H9 (cell line): Measurements from ENCODE around the gene LRRC36. TPM values are rescaled to one million over a fixed set of nuclear protein-coding genes. Genes with fewer than 3 reads are reported as not detected.

Experiments used
- DNase-seq: peaks from one replicate; pipeline ENCODE4 v3.0.0-alpha.2; 2017
- H2AFZ ChIP-seq: one replicate; pipeline ENCODE4 v1.6.1; 2013; ENCODE audit warnings: mild to moderate bottlenecking, low read length, control low read depth, moderate library complexity
- H2AK5ac ChIP-seq: 2 replicates; pipeline ENCODE4 v1.6.1; 2013; ENCODE audit warnings: low read length, control low read depth, mixed read lengths; ENCODE audit not compliant: insufficient read length
- H2BK120ac ChIP-seq: one replicate; pipeline ENCODE4 v1.6.1; 2013; ENCODE audit warnings: low read depth, mild to moderate bottlenecking, low read length, control low read depth, inconsistent platforms; ENCODE audit not compliant: poor library complexity, severe bottlenecking
- H2BK12ac ChIP-seq: 2 replicates; pipeline ENCODE4 v1.6.1; 2013; ENCODE audit warnings: low read length, control low read depth, mixed read lengths, low read depth; ENCODE audit not compliant: insufficient read length
- H2BK15ac ChIP-seq: 2 replicates; pipeline ENCODE4 v1.6.1; 2013; ENCODE audit warnings: low read depth, low read length, control low read depth
- H2BK20ac ChIP-seq: one replicate; pipeline ENCODE4 v1.6.1; 2013; ENCODE audit warnings: low read depth, mild to moderate bottlenecking, low read length, control low read depth, inconsistent platforms; ENCODE audit not compliant: poor library complexity, severe bottlenecking
- H2BK5ac ChIP-seq: 2 replicates; pipeline ENCODE4 v1.6.1; 2013; ENCODE audit warnings: low read length, control low read depth, mixed read lengths; ENCODE audit not compliant: insufficient read length
- H3K14ac ChIP-seq: 2 replicates; pipeline ENCODE4 v1.6.1; 2013; ENCODE audit warnings: low read length, control low read depth; ENCODE audit not compliant: insufficient read depth
- H3K18ac ChIP-seq: 2 replicates; pipeline ENCODE4 v1.6.1; 2013; ENCODE audit warnings: low read depth, mild to moderate bottlenecking, mixed read lengths, low read length, control low read depth; ENCODE audit not compliant: insufficient read length
- H3K23ac ChIP-seq: 2 replicates; pipeline ENCODE4 v1.6.1; 2013; ENCODE audit warnings: low read length, control low read depth, mixed read lengths, low read depth; ENCODE audit not compliant: insufficient read length
- H3K23me2 ChIP-seq: 2 replicates; pipeline ENCODE4 v1.6.1; 2013; ENCODE audit warnings: low read depth, mild to moderate bottlenecking, mixed read lengths, low read length, control low read depth; ENCODE audit not compliant: insufficient read length, poor library complexity, severe bottlenecking
- H3K27ac ChIP-seq: 2 replicates; pipeline ENCODE4 v1.5.1; 2013; ENCODE audit warnings: low read length, control low read depth, mixed read lengths, low read depth; ENCODE audit not compliant: insufficient read length
- H3K27me3 ChIP-seq: 2 replicates; pipeline ENCODE4 v1.6.1; 2013; ENCODE audit warnings: low read length, control low read depth, inconsistent platforms; ENCODE audit not compliant: insufficient read depth
- H3K4ac ChIP-seq: 2 replicates; pipeline ENCODE4 v1.6.1; 2013; ENCODE audit warnings: low read depth, mild to moderate bottlenecking, control low read depth, inconsistent platforms, low read length, moderate library complexity
- H3K4me1 ChIP-seq: 2 replicates; pipeline ENCODE4 v1.6.1; 2013; ENCODE audit warnings: low read length, control low read depth, inconsistent platforms; ENCODE audit not compliant: insufficient read depth
- H3K4me2 ChIP-seq: 2 replicates; pipeline ENCODE4 v1.6.1; 2013; ENCODE audit warnings: low read length, control low read depth, mixed read lengths; ENCODE audit not compliant: insufficient read length, insufficient read depth
- H3K56ac ChIP-seq: 2 replicates; pipeline ENCODE4 v1.6.1; 2013; ENCODE audit warnings: low read depth, mild to moderate bottlenecking, mixed read lengths, low read length, control low read depth; ENCODE audit not compliant: insufficient read length
- H3K79me1 ChIP-seq: 2 replicates; pipeline ENCODE4 v1.6.1; 2013; ENCODE audit warnings: low read depth, mild to moderate bottlenecking, moderate library complexity, low read length, control low read depth, inconsistent platforms; ENCODE audit not compliant: insufficient read depth, poor library complexity, severe bottlenecking
- H3K79me2 ChIP-seq: 2 replicates; pipeline ENCODE4 v1.6.1; 2013; ENCODE audit warnings: low read length, control low read depth, inconsistent platforms; ENCODE audit not compliant: insufficient read depth
- H3K9ac ChIP-seq: 2 replicates; pipeline ENCODE4 v1.6.1; 2013; ENCODE audit warnings: low read length, control low read depth, mixed read lengths; ENCODE audit not compliant: insufficient read length; ENCODE audit errors: extremely low read depth
- H3K9me3 ChIP-seq: one replicate; pipeline ENCODE4 v1.6.1; 2013; ENCODE audit warnings: low read depth, low read length, inconsistent platforms; ENCODE audit not compliant: control insufficient read depth
- H3T11ph ChIP-seq: one replicate; pipeline ENCODE4 v1.6.1; 2013; ENCODE audit warnings: mild to moderate bottlenecking, low read length, control low read depth, inconsistent platforms
- H4K20me1 ChIP-seq: one replicate; pipeline ENCODE4 v1.6.1; 2013; ENCODE audit not compliant: control insufficient read depth, insufficient read length, insufficient read depth
- H4K5ac ChIP-seq: 2 replicates; pipeline ENCODE4 v1.6.1; 2013; ENCODE audit warnings: low read depth, mild to moderate bottlenecking, mixed read lengths, low read length, control low read depth; ENCODE audit not compliant: insufficient read length
- H4K8ac ChIP-seq: replicated peaks from 2 replicates; pipeline ENCODE4 v1.6.1; 2013; ENCODE audit warnings: low read length, control low read depth, mixed read lengths, low read depth; ENCODE audit not compliant: insufficient read length
- H4K91ac ChIP-seq: 2 replicates; pipeline ENCODE4 v1.6.1; 2013; ENCODE audit warnings: low read depth, mild to moderate bottlenecking, moderate library complexity, mixed read lengths, low read length, control low read depth; ENCODE audit not compliant: insufficient read length
- H3K27ac Mint-ChIP-seq, 3 experiments: 2 replicates in 2 of 3; 3 replicates in 1 of 3; pipeline ENCODE4 v1.8.0; 2020 to 2021; ENCODE audit warnings: mixed read lengths in 3 of 3, mild to moderate bottlenecking in 1 of 3, moderate library complexity in 1 of 3
- H3K27me3 Mint-ChIP-seq: 2 replicates; pipeline ENCODE4 v1.8.0; 2021; ENCODE audit warnings: low read depth, mild to moderate bottlenecking, moderate library complexity, mixed read lengths
- H3K36me3 Mint-ChIP-seq, 3 experiments: 2 replicates in 2 of 3; 3 replicates in 1 of 3; pipeline ENCODE4 v1.8.0; 2020 to 2021; ENCODE audit warnings: low read depth in 3 of 3, mixed read lengths in 3 of 3; ENCODE audit not compliant: insufficient read depth in 1 of 3
- H3K4me1 Mint-ChIP-seq, 2 experiments: 2 replicates each; pipeline ENCODE4 v1.8.0; 2020; ENCODE audit warnings: mixed read lengths in 2 of 2
- H3K4me3 Mint-ChIP-seq, 2 experiments: 2 replicates in 1 of 2; 3 replicates in 1 of 2; pipeline ENCODE4 v1.8.0; 2020 to 2021; ENCODE audit warnings: mild to moderate bottlenecking in 2 of 2, mixed read lengths in 2 of 2, moderate library complexity in 1 of 2
- H3K9me3 Mint-ChIP-seq, 2 experiments: 2 replicates in 1 of 2; 3 replicates in 1 of 2; pipeline ENCODE4 v1.8.0; 2020; ENCODE audit warnings: mild to moderate bottlenecking in 2 of 2, mixed read lengths in 2 of 2, moderate library complexity in 1 of 2
- WGBS: extraction: QIAGEN DNeasy Blood & Tissue Kit; methylation state at CpG from one replicate; pipeline ENCODE4 v1.1.7; 2013; ENCODE audit warnings: missing lambda C conversion rate, low lambda C conversion rate, mixed read lengths; ENCODE audit not compliant: insufficient read length; ENCODE audit errors: extremely low coverage; 5-methylcytosine and 5-hydroxymethylcytosine counted together
- total RNA-seq: library from RNA; stranded (reverse); gene quantifications from 2 replicates; pipeline ENCODE4 v1.2.1, GENCODE V29; 2021
- TF ChIP-seq, protein P1 (sequence below): fragments of 200-600 bp; sonication (generic); conservative IDR thresholded peaks from 3 replicates; pipeline ENCODE4 v1.8.0; 2021; ENCODE audit warnings: antibody characterized with exemption, mild to moderate bottlenecking

LRRC36 gene
- total RNA-seq, 1 experiment from 2014 or later: not detected

DNA sequence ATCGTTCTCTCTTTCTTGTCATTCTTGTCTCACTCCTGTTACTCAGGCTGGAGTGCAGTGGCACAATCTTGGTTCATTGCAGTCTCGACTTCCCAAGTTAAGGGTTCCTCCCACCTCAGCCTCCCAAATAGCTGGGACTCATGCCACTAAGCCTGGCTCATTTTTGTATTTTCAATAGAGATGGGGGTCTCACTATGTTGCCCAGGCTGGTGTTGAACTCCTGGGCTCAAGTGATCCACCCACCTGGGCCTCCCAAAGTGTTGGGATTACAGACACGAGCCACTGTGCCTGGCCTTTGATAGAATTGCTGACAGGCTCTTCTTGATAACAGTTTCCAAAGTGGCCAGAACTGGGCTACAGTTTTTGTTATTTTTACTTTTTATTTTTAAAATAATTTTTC, 34.4 kb downstream of the LRRC36 start:
- no peak overlapping the region for H2BK120ac ChIP-seq
- H2BK5ac ChIP-seq: no peak overlapping the region
- no peaks in the 10 kb centered on the region for H3K79me2 ChIP-seq
- H4K20me1 ChIP-seq: no peaks in the 10 kb centered on the region
- H3K56ac ChIP-seq: no peak overlapping the region
- peaks cover 48% of the 10 kb centered on the region for H3K27me3 Mint-ChIP-seq
- no CpG with 5 or more reads among the region's 3 CpGs for WGBS
- no peak for DNase-seq
- H3K79me1 ChIP-seq: no peaks in the 10 kb centered on the region
- no peak overlapping the region for H2BK12ac ChIP-seq
- H3K18ac ChIP-seq: no peak overlapping the region
- H3K23ac ChIP-seq: no peak overlapping the region
- H3K27ac Mint-ChIP-seq: no peak overlapping the region
- H2AK5ac ChIP-seq: no peak overlapping the region
- no peak overlapping the region for H3K14ac ChIP-seq
- H3K23me2 ChIP-seq: no peaks in the 10 kb centered on the region
- H3K4me1 Mint-ChIP-seq: peaks cover 0 to 2% of the 10 kb centered on the region in 2 experiments; a peak in 2 of 4 replicates
- no peak overlapping the region for H2BK20ac ChIP-seq
- no peaks in the 10 kb centered on the region for H3K9me3 ChIP-seq
- TF ChIP-seq, protein P1, sequence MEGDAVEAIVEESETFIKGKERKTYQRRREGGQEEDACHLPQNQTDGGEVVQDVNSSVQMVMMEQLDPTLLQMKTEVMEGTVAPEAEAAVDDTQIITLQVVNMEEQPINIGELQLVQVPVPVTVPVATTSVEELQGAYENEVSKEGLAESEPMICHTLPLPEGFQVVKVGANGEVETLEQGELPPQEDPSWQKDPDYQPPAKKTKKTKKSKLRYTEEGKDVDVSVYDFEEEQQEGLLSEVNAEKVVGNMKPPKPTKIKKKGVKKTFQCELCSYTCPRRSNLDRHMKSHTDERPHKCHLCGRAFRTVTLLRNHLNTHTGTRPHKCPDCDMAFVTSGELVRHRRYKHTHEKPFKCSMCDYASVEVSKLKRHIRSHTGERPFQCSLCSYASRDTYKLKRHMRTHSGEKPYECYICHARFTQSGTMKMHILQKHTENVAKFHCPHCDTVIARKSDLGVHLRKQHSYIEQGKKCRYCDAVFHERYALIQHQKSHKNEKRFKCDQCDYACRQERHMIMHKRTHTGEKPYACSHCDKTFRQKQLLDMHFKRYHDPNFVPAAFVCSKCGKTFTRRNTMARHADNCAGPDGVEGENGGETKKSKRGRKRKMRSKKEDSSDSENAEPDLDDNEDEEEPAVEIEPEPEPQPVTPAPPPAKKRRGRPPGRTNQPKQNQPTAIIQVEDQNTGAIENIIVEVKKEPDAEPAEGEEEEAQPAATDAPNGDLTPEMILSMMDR: no peak
- no peaks in the 10 kb centered on the region for H3K36me3 Mint-ChIP-seq
- H3K27ac ChIP-seq: no peak overlapping the region
- H3K4me1 ChIP-seq: no peaks in the 10 kb centered on the region
- no peak overlapping the region for H4K8ac ChIP-seq
- H3K9me3 Mint-ChIP-seq: no peaks in the 10 kb centered on the region
- H3K4me2 ChIP-seq: no peak overlapping the region
- no peak overlapping the region for H3K9ac ChIP-seq
- no peak overlapping the region for H3T11ph ChIP-seq
- H4K5ac ChIP-seq: no peak overlapping the region
- H3K4ac ChIP-seq: no peak overlapping the region
- no peak overlapping the region for H4K91ac ChIP-seq
- H3K27me3 ChIP-seq: no peaks in the 10 kb centered on the region
- no peak overlapping the region for H2AFZ ChIP-seq
- H3K4me3 Mint-ChIP-seq: no peak overlapping the region
- H2BK15ac ChIP-seq: no peak overlapping the region
